Rectal smooth muscle tissue (tissue), 1 donor: ENCODE measurements around the gene RAB24.

Experiments
- H3K27ac ChIP-seq: one replicate; pipeline ENCODE4 v1.7.0; 2013; ENCODE audit warnings: low read depth, low read length, inconsistent platforms
- H3K27me3 ChIP-seq: one replicate; pipeline ENCODE4 v1.7.0; 2013; ENCODE audit warnings: low read length; ENCODE audit not compliant: control insufficient read depth, insufficient read depth
- H3K36me3 ChIP-seq: one replicate; pipeline ENCODE4 v1.7.0; 2013; ENCODE audit warnings: low read length; ENCODE audit not compliant: control insufficient read depth, insufficient read depth
- H3K4me1 ChIP-seq: one replicate; pipeline ENCODE4 v1.7.0; 2013; ENCODE audit warnings: low read length; ENCODE audit not compliant: control insufficient read depth, insufficient read depth
- H3K4me3 ChIP-seq: one replicate; pipeline ENCODE4 v1.7.0; 2013; ENCODE audit warnings: low read length
- H3K9ac ChIP-seq: one replicate; pipeline ENCODE4 v1.7.0; 2013; ENCODE audit warnings: low read length

Gene RAB24

DNA sequence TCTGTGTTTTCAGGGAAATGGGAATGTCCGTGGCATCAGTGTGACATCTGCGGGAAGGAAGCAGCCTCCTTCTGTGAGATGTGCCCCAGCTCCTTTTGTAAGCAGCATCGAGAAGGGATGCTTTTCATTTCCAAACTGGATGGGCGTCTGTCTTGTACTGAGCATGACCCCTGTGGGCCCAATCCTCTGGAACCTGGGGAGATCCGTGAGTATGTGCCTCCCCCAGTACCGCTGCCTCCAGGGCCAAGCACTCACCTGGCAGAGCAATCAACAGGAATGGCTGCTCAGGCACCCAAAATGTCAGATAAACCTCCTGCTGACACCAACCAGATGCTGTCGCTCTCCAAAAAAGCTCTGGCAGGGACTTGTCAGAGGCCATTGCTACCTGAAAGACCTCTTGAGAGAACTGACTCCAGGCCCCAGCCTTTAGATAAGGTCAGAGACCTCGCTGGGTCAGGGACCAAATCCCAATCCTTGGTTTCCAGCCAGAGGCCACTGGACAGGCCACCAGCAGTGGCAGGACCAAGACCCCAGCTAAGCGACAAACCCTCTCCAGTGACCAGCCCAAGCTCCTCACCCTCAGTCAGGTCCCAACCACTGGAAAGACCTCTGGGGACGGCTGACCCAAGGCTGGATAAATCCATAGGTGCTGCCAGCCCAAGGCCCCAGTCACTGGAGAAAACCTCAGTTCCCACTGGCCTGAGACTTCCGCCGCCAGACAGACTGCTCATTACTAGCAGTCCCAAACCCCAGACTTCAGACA, 9.5 kb downstream of the RAB24 start:
- Histone ChIP-seq H3K9ac (no peak overlapping the region), H3K4me1 (no peaks in the 10 kb centered on the region), H3K36me3 (peaks cover 27% of the 10 kb centered on the region), H3K27me3 (no peaks in the 10 kb centered on the region), H3K4me3 (no peak overlapping the region), H3K27ac (no peak overlapping the region)

DNA sequence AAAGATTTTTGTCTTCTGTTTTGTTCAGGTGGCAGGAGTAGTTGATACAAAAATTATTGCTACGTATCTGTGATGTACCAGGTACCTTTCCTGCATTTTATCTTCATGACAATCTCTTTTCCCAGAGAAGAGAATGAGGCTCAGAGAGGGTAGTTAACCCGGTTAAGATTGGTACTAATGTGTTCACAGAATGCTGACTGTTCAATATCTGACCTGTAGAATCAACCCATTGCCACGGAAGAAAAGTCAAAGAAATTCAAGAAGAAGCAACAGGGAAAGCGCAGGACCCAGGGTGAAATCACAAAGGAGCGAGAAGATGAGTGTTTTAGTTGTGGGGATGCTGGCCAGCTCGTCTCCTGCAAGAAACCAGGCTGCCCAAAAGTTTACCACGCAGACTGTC, 11.8 kb downstream of the RAB24 start:
- Histone ChIP-seq H3K27ac (no peak overlapping the region), H3K9ac (no peak overlapping the region), H3K4me1 (no peaks in the 10 kb centered on the region), H3K36me3 (peaks cover 33% of the 10 kb centered on the region), H3K27me3 (no peaks in the 10 kb centered on the region), H3K4me3 (no peak overlapping the region)

GRCh38 chr5:177290816-177291596, 12.5 kb downstream of the RAB24 start:
- Histone ChIP-seq H3K4me1 (no peaks in the 10 kb centered on the region), H3K4me3 (no peak overlapping the region), H3K27me3 (no peaks in the 10 kb centered on the region), H3K9ac (no peak overlapping the region), H3K27ac (no peak overlapping the region), H3K36me3 (peaks cover 34% of the 10 kb centered on the region)

DNA sequence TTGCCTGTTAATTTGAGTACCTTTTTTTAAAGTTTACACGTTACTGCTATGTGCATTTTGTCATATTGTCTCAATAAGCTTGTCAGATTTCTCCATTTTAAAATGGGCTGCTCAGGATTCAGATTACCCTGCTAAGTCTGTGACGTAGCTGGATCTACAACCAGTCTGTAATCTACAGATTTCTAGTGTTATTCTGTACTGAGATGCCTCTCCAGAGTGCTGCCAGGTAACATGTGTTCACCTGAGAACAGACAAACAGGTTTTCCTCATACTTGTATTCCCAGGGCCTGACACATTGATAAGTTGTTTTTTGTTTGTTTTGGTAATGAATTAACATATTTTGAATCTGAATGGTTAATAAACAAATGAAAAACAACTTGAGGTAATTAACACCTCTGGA, 15.3 kb downstream of the RAB24 start:
- no peak overlapping the region for H3K27ac ChIP-seq
- H3K4me1 ChIP-seq = no peaks in the 10 kb centered on the region
- H3K36me3 ChIP-seq = peaks cover 33% of the 10 kb centered on the region
- H3K27me3 ChIP-seq = no peaks in the 10 kb centered on the region
- H3K4me3 ChIP-seq = no peak overlapping the region
- no peak overlapping the region for H3K9ac ChIP-seq

- no peak overlapping the region for H3K9ac ChIP-seq
- H3K27me3 ChIP-seq = no peaks in the 10 kb centered on the region
- no peaks in the 10 kb centered on the region for H3K4me1 ChIP-seq
- H3K27ac ChIP-seq = no peak overlapping the region
- H3K36me3 ChIP-seq = peaks cover 10% of the 10 kb centered on the region
- no peak overlapping the region for H3K4me3 ChIP-seq
Observed at GRCh38 chr5:177276886-177277285, 26.6 kb downstream of the RAB24 start.

DNA sequence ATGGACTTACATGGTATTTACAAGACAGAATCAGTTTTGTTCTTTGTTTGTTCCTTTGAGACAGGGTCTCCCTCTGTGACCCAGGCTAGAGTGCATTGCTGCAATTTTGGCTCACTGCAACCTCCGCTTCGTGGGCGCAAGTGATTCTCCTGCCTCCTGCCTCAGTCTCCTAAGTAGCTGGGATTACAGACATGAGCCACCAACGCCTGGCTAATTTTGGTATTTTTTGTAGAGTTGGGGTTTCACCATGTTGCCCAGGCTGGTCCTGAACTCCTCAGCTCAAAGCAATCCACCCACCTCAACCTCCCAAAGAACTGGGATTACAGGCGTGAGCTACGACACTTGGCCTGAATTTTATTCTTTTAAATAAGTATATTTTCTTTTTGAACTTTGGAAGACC, 27.6 kb downstream of the RAB24 start:
- Histone ChIP-seq H3K4me3 (no peak overlapping the region), H3K27ac (no peak overlapping the region), H3K27me3 (no peaks in the 10 kb centered on the region), H3K9ac (no peak overlapping the region), H3K36me3 (peaks cover 17% of the 10 kb centered on the region), H3K4me1 (no peaks in the 10 kb centered on the region)

GRCh38 chr5:177271113-177271512, 32.4 kb downstream of the RAB24 start:
- no peaks in the 10 kb centered on the region for H3K27me3 ChIP-seq
- peaks cover 34% of the 10 kb centered on the region for H3K36me3 ChIP-seq
- H3K27ac ChIP-seq = no peak overlapping the region
- H3K4me1 ChIP-seq = no peaks in the 10 kb centered on the region
- H3K4me3 ChIP-seq = no peak overlapping the region
- no peak overlapping the region for H3K9ac ChIP-seq

DNA sequence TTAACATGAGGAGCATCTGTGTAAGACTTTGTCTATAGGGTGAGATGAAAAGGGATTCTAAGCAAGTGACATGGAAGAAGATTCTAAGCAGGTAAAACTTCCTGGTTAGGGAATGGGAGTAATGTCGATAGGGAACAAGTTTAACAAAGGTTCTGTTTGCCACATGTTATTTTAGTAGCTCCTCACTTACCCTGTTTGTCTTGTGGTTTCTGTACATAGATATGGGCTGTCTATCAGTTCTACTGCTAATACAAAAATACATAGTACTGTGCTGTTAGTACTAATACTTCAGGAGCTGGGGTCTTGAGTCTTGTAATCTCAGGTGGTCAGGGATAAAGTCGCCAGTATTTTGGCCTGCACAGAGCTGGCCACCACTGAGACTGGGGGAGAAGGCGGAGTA, 32.9 kb downstream of the RAB24 start:
- peaks cover 35% of the 10 kb centered on the region for H3K36me3 ChIP-seq

GRCh38 chr5:177269976-177270375, 33.5 kb downstream of the RAB24 start:
- peaks cover 35% of the 10 kb centered on the region for H3K36me3 ChIP-seq

More for the DNA sequence above, 32.9 kb downstream of the RAB24 start:
- Histone ChIP-seq H3K4me1 (no peaks in the 10 kb centered on the region), H3K4me3 (no peak overlapping the region), H3K27me3 (no peaks in the 10 kb centered on the region), H3K27ac (no peak overlapping the region), H3K9ac (no peak overlapping the region)

GRCh38 chr5:177269232-177269895, 34.2 kb downstream of the RAB24 start:
- Histone ChIP-seq H3K36me3 (peaks cover 35% of the 10 kb centered on the region), H3K9ac (no peak overlapping the region), H3K27ac (no peak overlapping the region), H3K4me1 (no peaks in the 10 kb centered on the region), H3K4me3 (no peak overlapping the region), H3K27me3 (no peaks in the 10 kb centered on the region)

More at GRCh38 chr5:177269976-177270375, 33.5 kb downstream of the RAB24 start:
- H3K27ac ChIP-seq = no peak overlapping the region
- no peaks in the 10 kb centered on the region for H3K4me1 ChIP-seq
- H3K27me3 ChIP-seq = no peaks in the 10 kb centered on the region
- H3K4me3 ChIP-seq = no peak overlapping the region
- H3K9ac ChIP-seq = no peak overlapping the region

GRCh38 chr5:177265395-177265794, 38.1 kb downstream of the RAB24 start:
- Histone ChIP-seq H3K27ac (no peak overlapping the region), H3K9ac (no peak overlapping the region), H3K27me3 (no peaks in the 10 kb centered on the region), H3K36me3 (peaks cover 34% of the 10 kb centered on the region), H3K4me3 (no peak overlapping the region), H3K4me1 (no peaks in the 10 kb centered on the region)

GRCh38 chr5:177264178-177264577, 39.3 kb downstream of the RAB24 start:
- Histone ChIP-seq H3K4me1 (no peaks in the 10 kb centered on the region), H3K36me3 (peaks cover 30% of the 10 kb centered on the region), H3K27me3 (no peaks in the 10 kb centered on the region), H3K27ac (no peak overlapping the region), H3K9ac (no peak overlapping the region), H3K4me3 (no peak overlapping the region)
